ENCODE measurements around the gene C3orf80.

The C3orf80 gene

GRCh38 chr3:160205606-160206005 lies 19.6 kb upstream of the C3orf80 start:
- Histone ChIP-seq H3K27ac (no peak overlapping the region), H3K4me1 (peaks cover 0 to 10% (median 0%) of the 10 kb centered on the region in 10 experiments; a peak in 5 of 20 replicates), H3K4me3 (no peak overlapping the region), H3K9me3 (replicated peaks in 1 of 11) (peaks cover 0 to 39% (median 15%) of the 10 kb centered on the region in 11 experiments; a peak in 11 of 22 replicates), H3K4me2 (no peak overlapping the region), H3K36me3 (no peaks in the 10 kb centered on the region), H3K27me3 (no peaks in the 10 kb centered on the region), H4K20me1 (no peaks in the 10 kb centered on the region), H3K9ac (no peak overlapping the region)
- no peak for TF ChIP-seq Cebpa-rat (IDR thresholded peaks at IDR 0.05)

GRCh38 chr3:160210341-160210740 lies 14.9 kb upstream of the C3orf80 start:
- H3K36me3 ChIP-seq: no peaks in the 10 kb centered on the region
- no peak for TF ChIP-seq Cebpa-rat (IDR thresholded peaks at IDR 0.05)
- peaks cover 0 to 12% (median 0%) of the 10 kb centered on the region in 10 experiments; a peak in 4 of 20 replicates for H3K4me1 ChIP-seq
- H3K9me3 ChIP-seq (replicated peaks in 1 of 11): peaks cover 0 to 10% (median 0%) of the 10 kb centered on the region in 11 experiments; a peak in 6 of 22 replicates
- H3K4me3 ChIP-seq: no peak overlapping the region
- peak overlapping the region in 2 of 11 experiments; percentile 38 to 50; a peak in 4 of 22 replicates for H3K4me2 ChIP-seq
- no peak overlapping the region for H3K27ac ChIP-seq
- no peak overlapping the region for H3K9ac ChIP-seq
- H4K20me1 ChIP-seq: no peaks in the 10 kb centered on the region
- H3K27me3 ChIP-seq: no peaks in the 10 kb centered on the region

- Histone ChIP-seq H3K27me3 (no peaks in the 10 kb centered on the region), H3K36me3 (no peaks in the 10 kb centered on the region), H3K27ac (no peak overlapping the region), H3K9me3 (replicated peaks in 1 of 11) (peaks cover 0 to 6% (median 0%) of the 10 kb centered on the region in 11 experiments; a peak in 3 of 22 replicates), H3K4me1 (peaks cover 0 to 12% (median 0%) of the 10 kb centered on the region in 10 experiments; a peak in 4 of 20 replicates), H4K20me1 (no peaks in the 10 kb centered on the region), H3K9ac (no peak overlapping the region), H3K4me2 (peak overlapping the region in 2 of 11 experiments; percentile 38 to 50; a peak in 4 of 22 replicates), H3K4me3 (no peak overlapping the region)
- TF ChIP-seq Cebpa-rat (IDR thresholded peaks at IDR 0.05): no peak
Observed at GRCh38 chr3:160210799-160211221, 14.4 kb upstream of the C3orf80 start.

- Histone ChIP-seq H3K4me3 (no peak overlapping the region), H3K9ac (no peak overlapping the region), H3K4me2 (no peak overlapping the region), H3K36me3 (no peaks in the 10 kb centered on the region), H3K27me3 (no peaks in the 10 kb centered on the region), H3K4me1 (peaks cover 0 to 12% (median 0%) of the 10 kb centered on the region in 10 experiments; a peak in 4 of 20 replicates), H3K9me3 (replicated peaks in 1 of 11) (no peaks in the 10 kb centered on the region), H3K27ac (no peak overlapping the region), H4K20me1 (no peaks in the 10 kb centered on the region)
- no peak for TF ChIP-seq Cebpa-rat (IDR thresholded peaks at IDR 0.05)
Observed at GRCh38 chr3:160213191-160213590, 12.0 kb upstream of the C3orf80 start.

- no peak overlapping the region for H3K27ac ChIP-seq
- H3K4me1 ChIP-seq: no peaks in the 10 kb centered on the region
- H3K9me3 ChIP-seq (replicated peaks in 1 of 11): no peaks in the 10 kb centered on the region
- H4K20me1 ChIP-seq: no peaks in the 10 kb centered on the region
- no peak overlapping the region for H3K4me3 ChIP-seq
- no peaks in the 10 kb centered on the region for H3K36me3 ChIP-seq
- peaks cover 0 to 4% (median 0%) of the 10 kb centered on the region in 11 experiments; a peak in 4 of 22 replicates for H3K27me3 ChIP-seq
- no peak overlapping the region for H3K9ac ChIP-seq
- TF ChIP-seq Cebpa-rat (IDR thresholded peaks at IDR 0.05): no peak
- no peak overlapping the region for H3K4me2 ChIP-seq
Observed at GRCh38 chr3:160217675-160218074, 7.5 kb upstream of the C3orf80 start.

GRCh38 chr3:160218136-160218535 lies 7.1 kb upstream of the C3orf80 start:
- H3K9ac ChIP-seq: no peak overlapping the region
- no peak for TF ChIP-seq Cebpa-rat (IDR thresholded peaks at IDR 0.05)
- no peaks in the 10 kb centered on the region for H3K4me1 ChIP-seq

GRCh38 chr3:160220038-160220437 lies 5.2 kb upstream of the C3orf80 start:
- H3K9me3 ChIP-seq (replicated peaks in 1 of 11): no peaks in the 10 kb centered on the region
- H3K4me3 ChIP-seq: no peak overlapping the region
- peaks cover 0 to 4% (median 0%) of the 10 kb centered on the region in 10 experiments; a peak in 2 of 20 replicates for H3K4me1 ChIP-seq
- H3K9ac ChIP-seq: no peak overlapping the region
- no peaks in the 10 kb centered on the region; a peak in 1 of 22 replicates for H4K20me1 ChIP-seq
- no peak overlapping the region for H3K4me2 ChIP-seq
- H3K27me3 ChIP-seq: peaks cover 13 to 26% (median 21%) of the 10 kb centered on the region in 11 experiments
- no peak for TF ChIP-seq Cebpa-rat (IDR thresholded peaks at IDR 0.05)
- no peak overlapping the region; a peak in 1 of 22 replicates for H3K27ac ChIP-seq
- no peaks in the 10 kb centered on the region for H3K36me3 ChIP-seq

More at GRCh38 chr3:160218136-160218535, 7.1 kb upstream of the C3orf80 start:
- no peaks in the 10 kb centered on the region for H3K9me3 ChIP-seq (replicated peaks in 1 of 11)
- peaks cover 0 to 7% (median 3%) of the 10 kb centered on the region in 11 experiments; a peak in 15 of 22 replicates for H3K27me3 ChIP-seq
- H3K4me2 ChIP-seq: no peak overlapping the region
- no peaks in the 10 kb centered on the region for H4K20me1 ChIP-seq
- H3K27ac ChIP-seq: no peak overlapping the region
- no peak overlapping the region for H3K4me3 ChIP-seq
- no peaks in the 10 kb centered on the region for H3K36me3 ChIP-seq

GRCh38 chr3:160221019-160221418 lies 4.2 kb upstream of the C3orf80 start:
- no peak for TF ChIP-seq Cebpa-rat (IDR thresholded peaks at IDR 0.05)
- Histone ChIP-seq H3K27ac (no peak overlapping the region), H3K36me3 (no peaks in the 10 kb centered on the region), H3K9me3 (replicated peaks in 1 of 11) (peaks cover 0 to 2% (median 0%) of the 10 kb centered on the region in 11 experiments; a peak in 1 of 22 replicates), H3K4me2 (no peak overlapping the region), H3K27me3 (peaks cover 23 to 36% (median 31%) of the 10 kb centered on the region in 11 experiments), H3K4me3 (no peak overlapping the region), H4K20me1 (peaks cover 0 to 1% (median 0%) of the 10 kb centered on the region in 11 experiments; a peak in 2 of 22 replicates), H3K4me1 (peaks cover 0 to 9% (median 4%) of the 10 kb centered on the region in 10 experiments; a peak in 17 of 20 replicates), H3K9ac (no peak overlapping the region)

- Histone ChIP-seq H3K36me3 (no peaks in the 10 kb centered on the region), H4K20me1 (peaks cover 0 to 5% (median 0%) of the 10 kb centered on the region in 11 experiments; a peak in 2 of 22 replicates), H3K4me3 (no peak overlapping the region), H3K27ac (no peak overlapping the region), H3K4me1 (peaks cover 0 to 14% (median 8%) of the 10 kb centered on the region in 10 experiments; a peak in 17 of 20 replicates), H3K4me2 (no peak overlapping the region), H3K9ac (no peak overlapping the region), H3K27me3 (peaks cover 35 to 53% (median 42%) of the 10 kb centered on the region in 11 experiments), H3K9me3 (replicated peaks in 1 of 11) (peaks cover 0 to 7% (median 0%) of the 10 kb centered on the region in 11 experiments; a peak in 2 of 22 replicates)
- no peak for TF ChIP-seq Cebpa-rat (IDR thresholded peaks at IDR 0.05)
Observed at GRCh38 chr3:160224256-160224655, 966 bp upstream of the C3orf80 start.

Data from BLaER1 treated with 17β-estradiol and CSF1 and Interleukin-3, amounts not matched to agents 10 nM and 100 nM (cell line).